HG03565 (cell line): ENCODE results near the gene SOAT2.
A peak's percentile ranks its signal among the peaks of the same experiment; 100 is the strongest.

Experiments
- ATAC-seq: cut with Tn5 transposase; IDR thresholded peaks from one replicate; pipeline ENCODE4 v1.9.1; 2021; ENCODE audit warnings: mild to moderate bottlenecking, moderate library complexity; ENCODE audit not compliant: unreplicated experiment

SOAT2 gene

GRCh38 chr12:53064613-53065436 is 38.5 kb upstream of the SOAT2 start:
- ATAC-seq: no peak

- no peak for ATAC-seq
Observed at GRCh38 chr12:53065470-53065869, 37.8 kb upstream of the SOAT2 start.

- ATAC-seq: no peak
Observed at GRCh38 chr12:53065975-53066931, 37.0 kb upstream of the SOAT2 start.

- no peak for ATAC-seq
Observed at GRCh38 chr12:53067074-53067992, 36.0 kb upstream of the SOAT2 start.

- no peak for ATAC-seq
Observed at GRCh38 chr12:53067993-53068770, 35.1 kb upstream of the SOAT2 start.

- ATAC-seq: no peak
Observed at GRCh38 chr12:53068811-53069585, 34.3 kb upstream of the SOAT2 start.

- ATAC-seq: no peak
Observed at GRCh38 chr12:53069621-53070410, 33.5 kb upstream of the SOAT2 start.

- no peak for ATAC-seq
Observed at GRCh38 chr12:53070877-53071492, 32.3 kb upstream of the SOAT2 start.

- no peak for ATAC-seq
Observed at GRCh38 chr12:53071591-53072551, 31.4 kb upstream of the SOAT2 start.

GRCh38 chr12:53073881-53074280 is 29.4 kb upstream of the SOAT2 start:
- no peak for ATAC-seq

GRCh38 chr12:53074283-53074998 is 28.8 kb upstream of the SOAT2 start:
- ATAC-seq: no peak

GRCh38 chr12:53074999-53075370 is 28.3 kb upstream of the SOAT2 start:
- ATAC-seq: no peak

GRCh38 chr12:53076461-53076860 is 26.8 kb upstream of the SOAT2 start:
- ATAC-seq: no peak

- ATAC-seq: no peak
Observed at GRCh38 chr12:53077030-53077429, 26.3 kb upstream of the SOAT2 start.

- peak; percentile 19 for ATAC-seq
Observed at GRCh38 chr12:53078425-53079225, 24.7 kb upstream of the SOAT2 start.
